Measurements from ENCODE around the gene BRME1.

DNA sequence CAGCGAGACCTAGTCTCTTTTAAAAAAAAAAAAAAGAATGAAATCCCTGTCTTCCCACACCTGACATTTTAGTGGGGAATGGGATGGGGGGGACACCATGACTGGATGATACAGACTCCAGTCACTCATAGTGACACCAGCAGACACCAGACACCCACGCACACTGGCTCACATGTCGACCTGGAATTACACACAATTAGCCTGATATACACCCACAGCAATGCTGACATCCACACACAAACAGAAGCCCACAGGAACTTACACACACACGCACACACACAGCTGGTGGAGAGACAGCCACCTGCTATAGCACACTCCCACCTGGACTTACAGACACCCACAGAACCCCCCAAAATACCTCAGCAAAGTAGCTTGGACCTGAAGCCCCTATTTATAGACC is 37.3 kb downstream of the BRME1 start:
- TF ChIP-seq, protein P1, sequence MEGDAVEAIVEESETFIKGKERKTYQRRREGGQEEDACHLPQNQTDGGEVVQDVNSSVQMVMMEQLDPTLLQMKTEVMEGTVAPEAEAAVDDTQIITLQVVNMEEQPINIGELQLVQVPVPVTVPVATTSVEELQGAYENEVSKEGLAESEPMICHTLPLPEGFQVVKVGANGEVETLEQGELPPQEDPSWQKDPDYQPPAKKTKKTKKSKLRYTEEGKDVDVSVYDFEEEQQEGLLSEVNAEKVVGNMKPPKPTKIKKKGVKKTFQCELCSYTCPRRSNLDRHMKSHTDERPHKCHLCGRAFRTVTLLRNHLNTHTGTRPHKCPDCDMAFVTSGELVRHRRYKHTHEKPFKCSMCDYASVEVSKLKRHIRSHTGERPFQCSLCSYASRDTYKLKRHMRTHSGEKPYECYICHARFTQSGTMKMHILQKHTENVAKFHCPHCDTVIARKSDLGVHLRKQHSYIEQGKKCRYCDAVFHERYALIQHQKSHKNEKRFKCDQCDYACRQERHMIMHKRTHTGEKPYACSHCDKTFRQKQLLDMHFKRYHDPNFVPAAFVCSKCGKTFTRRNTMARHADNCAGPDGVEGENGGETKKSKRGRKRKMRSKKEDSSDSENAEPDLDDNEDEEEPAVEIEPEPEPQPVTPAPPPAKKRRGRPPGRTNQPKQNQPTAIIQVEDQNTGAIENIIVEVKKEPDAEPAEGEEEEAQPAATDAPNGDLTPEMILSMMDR (conservative IDR thresholded peaks at IDR 0.05; ENCODE audit: low read length), result no peak
- TF ChIP-seq EZH2phosphoT487 (IDR thresholded peaks at IDR 0.05; ENCODE audit: borderline replicate concordance), result no peak

All from Loucy (cell line).